Esophagus squamous epithelium (tissue), 4 donors: Measurements from ENCODE around the gene CELSR1.

ENCODE experiments used
- POLR2A ChIP-seq, 4 donors: fragments of 450-650 bp; IDR thresholded peaks; one replicate each; pipeline ENCODE4 v1.6.1; 2017; ENCODE audit warnings: antibody characterized with exemption in 4 of 4, mild to moderate bottlenecking in 4 of 4, moderate library complexity in 3 of 4
- TF ChIP-seq, protein P1 (sequence below), 6 experiments: fragments of 450-650 bp in 4 of 6; fragments of 200-600 bp in 2 of 6; sonication (generic) in 2 of 6; IDR thresholded peaks; one replicate each; pipeline ENCODE4 v1.5.1; 2016 to 2019; ENCODE audit warnings: antibody characterized with exemption in 6 of 6, mild to moderate bottlenecking in 4 of 6, moderate library complexity in 4 of 6

- TF ChIP-seq POLR2A (IDR thresholded peaks at IDR 0.05) = no peak
- TF ChIP-seq, protein P1, sequence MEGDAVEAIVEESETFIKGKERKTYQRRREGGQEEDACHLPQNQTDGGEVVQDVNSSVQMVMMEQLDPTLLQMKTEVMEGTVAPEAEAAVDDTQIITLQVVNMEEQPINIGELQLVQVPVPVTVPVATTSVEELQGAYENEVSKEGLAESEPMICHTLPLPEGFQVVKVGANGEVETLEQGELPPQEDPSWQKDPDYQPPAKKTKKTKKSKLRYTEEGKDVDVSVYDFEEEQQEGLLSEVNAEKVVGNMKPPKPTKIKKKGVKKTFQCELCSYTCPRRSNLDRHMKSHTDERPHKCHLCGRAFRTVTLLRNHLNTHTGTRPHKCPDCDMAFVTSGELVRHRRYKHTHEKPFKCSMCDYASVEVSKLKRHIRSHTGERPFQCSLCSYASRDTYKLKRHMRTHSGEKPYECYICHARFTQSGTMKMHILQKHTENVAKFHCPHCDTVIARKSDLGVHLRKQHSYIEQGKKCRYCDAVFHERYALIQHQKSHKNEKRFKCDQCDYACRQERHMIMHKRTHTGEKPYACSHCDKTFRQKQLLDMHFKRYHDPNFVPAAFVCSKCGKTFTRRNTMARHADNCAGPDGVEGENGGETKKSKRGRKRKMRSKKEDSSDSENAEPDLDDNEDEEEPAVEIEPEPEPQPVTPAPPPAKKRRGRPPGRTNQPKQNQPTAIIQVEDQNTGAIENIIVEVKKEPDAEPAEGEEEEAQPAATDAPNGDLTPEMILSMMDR (IDR thresholded peaks at IDR 0.05) = no peak
These were observed 187.7 kb downstream of the CELSR1 start for GRCh38 chr22:46349681-46350080.
